PC-3 (cell line): Measurements from ENCODE around the gene RIMOC1. TPM values are rescaled to one million over a fixed set of nuclear protein-coding genes. Genes with fewer than 3 reads are reported as not detected.

Source experiments
- ATAC-seq: fragments of 200-7000 bp; cut with Tn5 transposase; 2 replicates; pipeline ENCODE4 v1.9.1; 2020; ENCODE audit warnings: mild to moderate bottlenecking, moderate library complexity
- BruUV-seq: library from RNA; stranded (reverse); fragments of 400-500 nt; replicated peaks from 2 replicates; lab custom pipeline; 2021; lab: Mats Ljungman, UMichigan
- CTCF ChIA-PET: fragments of 300-600 bp; sonication (Branson Sonifier 250); formaldehyde crosslinking; loops from one replicate; lab custom pipeline; 2022; ENCODE audit warnings: antibody characterized with exemption; lab: Charles Lee
- POLR2A ChIA-PET: fragments of 300-600 bp; sonication (Branson Sonifier 250); formaldehyde crosslinking; loops from one replicate; lab custom pipeline; 2022; ENCODE audit warnings: antibody characterized with exemption; ENCODE audit not compliant: unreplicated experiment; lab: Charles Lee
- DNase-seq: peaks from one replicate; pipeline ENCODE4 v3.0.0-alpha.2; 2015
- H2AFZ ChIP-seq: fragments of 300-600 bp; sonication (generic); 2 replicates; pipeline ENCODE4 v1.6.0; 2016; ENCODE audit warnings: antibody characterized with exemption, low read length
- H3F3A ChIP-seq: fragments of 300-600 bp; sonication (generic); one replicate; pipeline ENCODE4 v1.6.0; 2017; ENCODE audit warnings: antibody characterized with exemption, low read length, control low read depth, mild to moderate bottlenecking; ENCODE audit not compliant: unreplicated experiment
- H3K27ac ChIP-seq: fragments of 300-600 bp; sonication (generic); 2 replicates; pipeline ENCODE4 v1.5.1; 2016; ENCODE audit warnings: mild to moderate bottlenecking, low read length
- H3K27me3 ChIP-seq: fragments of 300-600 bp; sonication (generic); 2 replicates; pipeline ENCODE4 v1.6.1; 2016; ENCODE audit warnings: low read length, mixed read lengths
- H3K36me3 ChIP-seq: fragments of 300-600 bp; sonication (generic); 2 replicates; pipeline ENCODE4 v1.6.1; 2016; ENCODE audit warnings: low read depth, mixed run types, low read length, mixed read lengths
- H3K4me1 ChIP-seq: fragments of 300-600 bp; sonication (generic); 2 replicates; pipeline ENCODE4 v1.5.1; 2016; ENCODE audit warnings: low read length; ENCODE audit not compliant: insufficient read depth
- H3K4me2 ChIP-seq: fragments of 300-600 bp; sonication (generic); 2 replicates; pipeline ENCODE4 v1.6.0; 2016; ENCODE audit warnings: low read length
- H3K4me3 ChIP-seq: fragments of 300-600 bp; sonication (generic); 2 replicates; pipeline ENCODE4 v1.5.1; 2016; ENCODE audit warnings: mild to moderate bottlenecking, low read length, mixed read lengths
- H3K79me2 ChIP-seq: fragments of 300-600 bp; sonication (generic); 2 replicates; pipeline ENCODE4 v1.6.1; 2017; ENCODE audit warnings: low read length, mixed read lengths
- H3K9ac ChIP-seq: fragments of 300-600 bp; sonication (generic); 2 replicates; pipeline ENCODE4 v1.6.0; 2016; ENCODE audit warnings: mild to moderate bottlenecking, low read length
- H3K9me2 ChIP-seq: fragments of 300-600 bp; sonication (generic); replicated peaks from 2 replicates; pipeline ENCODE4 v1.6.1; 2016; ENCODE audit warnings: mixed run types, low read length, mixed read lengths
- H3K9me3 ChIP-seq: fragments of 300-600 bp; sonication (generic); 2 replicates; pipeline ENCODE4 v1.6.1; 2016; ENCODE audit warnings: low read length, mixed read lengths
- H4K20me1 ChIP-seq: fragments of 300-600 bp; sonication (generic); 2 replicates; pipeline ENCODE4 v1.6.1; 2016; ENCODE audit warnings: low read length, mixed read lengths
- CTCF ChIP-seq: fragments of 300-600 bp; sonication (generic); conservative IDR thresholded peaks from 2 replicates; pipeline ENCODE4 v1.5.1; 2017; ENCODE audit warnings: antibody characterized with exemption, low read depth, mild to moderate bottlenecking, low read length
- EZH2 ChIP-seq: fragments of 300-600 bp; sonication (generic); IDR thresholded peaks from one replicate; pipeline ENCODE4 v1.6.1; 2017; ENCODE audit warnings: antibody characterized with exemption, mild to moderate bottlenecking, low read length; ENCODE audit not compliant: unreplicated experiment
- EZH2phosphoT487 ChIP-seq: fragments of 300-600 bp; sonication (generic); IDR thresholded peaks from 2 replicates; pipeline ENCODE4 v1.6.1; 2018; ENCODE audit warnings: mild to moderate bottlenecking, antibody characterized with exemption, low read length, borderline replicate concordance
- intact Hi-C: fragments of 100-400 bp; cut with micrococcal nuclease; formaldehyde crosslinking; loops from 2 replicates; pipeline ENCODE4 v1.9.0; 2023
- total RNA-seq: library from RNA; depleted of rRNA; stranded (reverse); fragments of >200 nt; gene quantifications from 2 replicates; pipeline ENCODE4 v1.2.3, GENCODE V29; 2014; rRNA removed

Gene RIMOC1
- total RNA-seq, 1 experiment from 2014 or later: 11.3 TPM

DNA sequence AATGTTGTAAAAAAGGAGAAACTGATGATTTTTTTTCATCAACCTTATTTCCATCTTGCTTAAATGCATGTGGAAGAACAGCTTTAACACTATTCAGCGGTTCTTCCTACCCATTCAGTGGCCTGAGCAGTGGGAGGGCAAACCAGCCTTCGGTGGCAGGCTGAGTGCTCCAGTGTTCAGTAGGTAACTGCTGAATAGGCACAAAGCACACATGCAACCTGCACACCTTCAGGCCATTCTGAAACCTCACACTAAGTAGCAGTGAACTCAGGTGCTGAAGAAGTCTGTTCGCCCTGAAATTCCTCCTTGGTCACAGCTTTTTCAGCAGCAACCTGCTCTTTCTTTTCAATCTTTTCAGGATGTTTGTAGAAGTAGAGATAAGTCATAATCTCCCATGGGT is 47.1 kb downstream of the RIMOC1 start:
- no peak for TF ChIP-seq EZH2phosphoT487
- no peak for TF ChIP-seq EZH2
- no peak for TF ChIP-seq CTCF
- no peaks in the 10 kb centered on the region for H3K9me2 ChIP-seq
- H3K9ac ChIP-seq: no peak overlapping the region
- no peaks in the 10 kb centered on the region for H3K36me3 ChIP-seq
- BruUV-seq: no TSS peak
- ATAC-seq (no peak), DNase-seq (no peak)
- no peaks in the 10 kb centered on the region for H4K20me1 ChIP-seq
- ChIA-PET POLR2A (no interaction called here), CTCF (no interaction called here)
- H3K4me1 ChIP-seq: no peaks in the 10 kb centered on the region
- H3K27me3 ChIP-seq: no peaks in the 10 kb centered on the region
- no peaks in the 10 kb centered on the region for H3K9me3 ChIP-seq
- H3K79me2 ChIP-seq: no peaks in the 10 kb centered on the region
- intact Hi-C loops: no loop called here
- H3K4me2 ChIP-seq: no peak overlapping the region
- H3K4me3 ChIP-seq: no peak overlapping the region
- H2AFZ ChIP-seq: no peak overlapping the region
- H3K27ac ChIP-seq: no peak overlapping the region
- H3F3A ChIP-seq: no peaks in the 10 kb centered on the region

Other genes starting within 250 kb of the RIMOC1 start
- gene OXCT1, start 33.9 kb upstream of the RIMOC1 start, total RNA-seq: 25.5 and 30.8 TPM in 2 replicates
- gene FBXO4, start 20.9 kb downstream of the RIMOC1 start, total RNA-seq: 11.5 and 18.1 TPM in 2 replicates